Ishikawa (cell line): Measurements from ENCODE around the gene CDR2.
A peak's percentile ranks its signal among the peaks of the same experiment; 100 is the strongest.

Source experiments
- CEBPB ChIP-seq: IDR thresholded peaks from 2 replicates; pipeline ENCODE4 v1.6.1; 2012
- CREB1 ChIP-seq: IDR thresholded peaks from 2 replicates; pipeline ENCODE4 v1.6.1; 2012; ENCODE audit warnings: low read depth
- EGR1 ChIP-seq: IDR thresholded peaks from 2 replicates; pipeline ENCODE4 v1.6.1; 2012
- EP300 ChIP-seq: IDR thresholded peaks from 2 replicates; pipeline ENCODE4 v1.6.1; 2012; ENCODE audit warnings: borderline replicate concordance
- FOXM1 ChIP-seq: IDR thresholded peaks from 2 replicates; pipeline ENCODE4 v1.6.1; 2012; ENCODE audit warnings: low read depth, borderline replicate concordance
- NFIC ChIP-seq: IDR thresholded peaks from 2 replicates; pipeline ENCODE4 v1.6.1; 2012
- RAD21 ChIP-seq: IDR thresholded peaks from 2 replicates; pipeline ENCODE4 v1.6.1; 2012; ENCODE audit warnings: low read depth
- TAF1 ChIP-seq: IDR thresholded peaks from 2 replicates; pipeline ENCODE4 v1.6.1; 2012; ENCODE audit warnings: low read depth, mild to moderate bottlenecking
- TCF12 ChIP-seq: IDR thresholded peaks from 2 replicates; pipeline ENCODE4 v1.6.1; 2012; ENCODE audit warnings: low read depth
- TEAD4 ChIP-seq: IDR thresholded peaks from 2 replicates; pipeline ENCODE4 v1.6.1; 2012
- YY1 ChIP-seq: IDR thresholded peaks from 2 replicates; pipeline ENCODE4 v1.6.1; 2012; ENCODE audit warnings: low read depth
- ZBTB7A ChIP-seq: IDR thresholded peaks from 2 replicates; pipeline ENCODE4 v1.6.1; 2012; ENCODE audit warnings: low read depth
- TF ChIP-seq, protein P1 (sequence below): IDR thresholded peaks from 2 replicates; pipeline ENCODE4 v1.6.1; 2012
- TF ChIP-seq, protein P2 (sequence below): IDR thresholded peaks from 2 replicates; pipeline ENCODE4 v1.6.1; 2012; ENCODE audit warnings: low read depth, mild to moderate bottlenecking
- TF ChIP-seq, protein P3 (sequence below): IDR thresholded peaks from 2 replicates; pipeline ENCODE4 v1.6.1; 2012

Gene CDR2

DNA sequence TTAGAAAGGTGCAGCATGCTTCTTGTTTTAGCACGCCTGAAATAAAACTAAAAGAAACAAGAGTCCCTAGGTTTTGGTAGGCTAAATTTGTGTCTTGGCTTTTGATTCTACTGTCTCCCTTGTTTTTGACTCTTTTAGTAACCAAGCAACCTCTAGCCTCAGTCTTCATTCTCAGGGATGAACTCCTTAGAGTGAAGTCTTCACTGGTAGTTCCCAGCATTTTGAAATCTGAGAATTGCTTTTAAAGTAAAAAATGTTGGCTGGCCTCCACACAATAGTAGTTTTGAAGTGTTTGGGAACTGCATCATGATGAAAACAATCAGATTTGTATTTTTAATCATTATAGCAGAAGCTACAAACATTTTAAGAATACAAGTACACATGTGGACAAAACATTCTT lies 6.1 kb upstream of the CDR2 start:
- TF ChIP-seq CREB1 (no peak), EP300 (no peak), TAF1 (no peak), RAD21 (no peak), TCF12 (no peak), TEAD4 (no peak), EGR1 (no peak), NFIC (no peak), ZBTB7A (no peak), FOXM1 (no peak), CEBPB (no peak), YY1 (no peak)
- TF ChIP-seq, protein P1, sequence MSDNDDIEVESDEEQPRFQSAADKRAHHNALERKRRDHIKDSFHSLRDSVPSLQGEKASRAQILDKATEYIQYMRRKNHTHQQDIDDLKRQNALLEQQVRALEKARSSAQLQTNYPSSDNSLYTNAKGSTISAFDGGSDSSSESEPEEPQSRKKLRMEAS: no peak
- TF ChIP-seq, protein P2, sequence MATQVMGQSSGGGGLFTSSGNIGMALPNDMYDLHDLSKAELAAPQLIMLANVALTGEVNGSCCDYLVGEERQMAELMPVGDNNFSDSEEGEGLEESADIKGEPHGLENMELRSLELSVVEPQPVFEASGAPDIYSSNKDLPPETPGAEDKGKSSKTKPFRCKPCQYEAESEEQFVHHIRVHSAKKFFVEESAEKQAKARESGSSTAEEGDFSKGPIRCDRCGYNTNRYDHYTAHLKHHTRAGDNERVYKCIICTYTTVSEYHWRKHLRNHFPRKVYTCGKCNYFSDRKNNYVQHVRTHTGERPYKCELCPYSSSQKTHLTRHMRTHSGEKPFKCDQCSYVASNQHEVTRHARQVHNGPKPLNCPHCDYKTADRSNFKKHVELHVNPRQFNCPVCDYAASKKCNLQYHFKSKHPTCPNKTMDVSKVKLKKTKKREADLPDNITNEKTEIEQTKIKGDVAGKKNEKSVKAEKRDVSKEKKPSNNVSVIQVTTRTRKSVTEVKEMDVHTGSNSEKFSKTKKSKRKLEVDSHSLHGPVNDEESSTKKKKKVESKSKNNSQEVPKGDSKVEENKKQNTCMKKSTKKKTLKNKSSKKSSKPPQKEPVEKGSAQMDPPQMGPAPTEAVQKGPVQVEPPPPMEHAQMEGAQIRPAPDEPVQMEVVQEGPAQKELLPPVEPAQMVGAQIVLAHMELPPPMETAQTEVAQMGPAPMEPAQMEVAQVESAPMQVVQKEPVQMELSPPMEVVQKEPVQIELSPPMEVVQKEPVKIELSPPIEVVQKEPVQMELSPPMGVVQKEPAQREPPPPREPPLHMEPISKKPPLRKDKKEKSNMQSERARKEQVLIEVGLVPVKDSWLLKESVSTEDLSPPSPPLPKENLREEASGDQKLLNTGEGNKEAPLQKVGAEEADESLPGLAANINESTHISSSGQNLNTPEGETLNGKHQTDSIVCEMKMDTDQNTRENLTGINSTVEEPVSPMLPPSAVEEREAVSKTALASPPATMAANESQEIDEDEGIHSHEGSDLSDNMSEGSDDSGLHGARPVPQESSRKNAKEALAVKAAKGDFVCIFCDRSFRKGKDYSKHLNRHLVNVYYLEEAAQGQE: no peak
- TF ChIP-seq, protein P3, sequence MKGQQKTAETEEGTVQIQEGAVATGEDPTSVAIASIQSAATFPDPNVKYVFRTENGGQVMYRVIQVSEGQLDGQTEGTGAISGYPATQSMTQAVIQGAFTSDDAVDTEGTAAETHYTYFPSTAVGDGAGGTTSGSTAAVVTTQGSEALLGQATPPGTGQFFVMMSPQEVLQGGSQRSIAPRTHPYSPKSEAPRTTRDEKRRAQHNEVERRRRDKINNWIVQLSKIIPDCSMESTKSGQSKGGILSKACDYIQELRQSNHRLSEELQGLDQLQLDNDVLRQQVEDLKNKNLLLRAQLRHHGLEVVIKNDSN: no peak

DNA sequence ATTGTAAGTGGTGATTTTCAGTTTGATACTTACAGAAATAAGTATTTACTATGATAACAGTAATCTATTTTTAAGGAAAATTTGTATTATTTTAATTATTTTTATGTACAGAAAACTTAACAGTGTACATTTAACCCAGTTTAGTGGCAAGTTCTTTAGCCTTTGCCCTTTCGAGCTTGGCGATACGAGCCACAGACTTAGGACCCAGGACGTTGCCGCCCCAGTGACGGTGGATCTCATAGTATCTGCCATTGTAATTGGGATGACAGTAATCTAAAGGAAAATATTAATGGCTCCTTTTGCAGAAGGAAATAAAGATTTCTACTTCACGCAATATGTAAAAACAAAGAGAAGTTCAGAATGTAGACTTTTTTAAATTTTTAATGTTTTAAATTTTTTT lies 5.2 kb upstream of the CDR2 start:
- TF ChIP-seq CREB1 (no peak), EGR1 (no peak), TAF1 (no peak), YY1 (no peak), CEBPB (no peak), ZBTB7A (no peak), RAD21 (no peak), EP300 (no peak)
- TF ChIP-seq, protein P1: no peak
- TF ChIP-seq, protein P2: no peak

DNA sequence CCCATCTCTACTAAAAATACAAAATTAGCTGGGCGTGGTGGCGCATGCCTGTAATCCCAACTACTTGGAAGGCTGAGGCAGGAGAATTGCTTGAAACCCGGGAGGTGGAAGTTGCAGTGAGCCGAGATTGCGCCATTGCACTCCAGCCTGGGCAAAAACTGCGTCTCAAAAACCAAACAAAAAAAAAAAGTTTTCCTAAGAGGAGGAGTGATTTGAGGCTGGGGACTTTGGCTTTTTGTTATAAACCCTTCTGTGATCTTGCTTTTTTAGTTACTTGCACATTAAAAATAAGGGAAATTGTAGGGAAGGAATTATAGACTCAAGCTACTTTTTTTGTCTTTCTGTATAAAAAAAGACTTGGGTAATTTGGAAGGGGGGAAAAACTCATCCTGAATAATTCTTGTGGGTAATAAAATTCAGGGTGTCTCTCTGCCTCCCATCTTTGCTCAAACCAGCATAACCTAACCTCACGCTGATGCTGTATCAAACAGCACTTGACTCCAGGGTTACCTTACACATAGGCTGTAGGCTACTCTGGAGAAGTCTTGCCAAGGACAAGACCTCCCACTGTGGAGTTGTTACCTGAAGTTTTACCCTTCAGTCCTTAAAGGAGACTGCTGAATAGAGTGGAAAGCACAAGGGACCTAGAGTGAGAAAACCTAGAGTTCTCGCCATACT lies 1.7 kb upstream of the CDR2 start:
- TF ChIP-seq, protein P3: no peak
- TF ChIP-seq EP300: no peak
- TF ChIP-seq, protein P1: no peak
- no peak for TF ChIP-seq NFIC
- TF ChIP-seq TCF12: no peak
- TF ChIP-seq FOXM1: no peak
- no peak for TF ChIP-seq YY1
- TF ChIP-seq CEBPB: no peak
- no peak for TF ChIP-seq TEAD4
- TF ChIP-seq CREB1: no peak
- no peak for TF ChIP-seq TAF1
- no peak for TF ChIP-seq RAD21
- TF ChIP-seq EGR1: no peak
- no peak for TF ChIP-seq ZBTB7A
- TF ChIP-seq, protein P2: no peak

DNA sequence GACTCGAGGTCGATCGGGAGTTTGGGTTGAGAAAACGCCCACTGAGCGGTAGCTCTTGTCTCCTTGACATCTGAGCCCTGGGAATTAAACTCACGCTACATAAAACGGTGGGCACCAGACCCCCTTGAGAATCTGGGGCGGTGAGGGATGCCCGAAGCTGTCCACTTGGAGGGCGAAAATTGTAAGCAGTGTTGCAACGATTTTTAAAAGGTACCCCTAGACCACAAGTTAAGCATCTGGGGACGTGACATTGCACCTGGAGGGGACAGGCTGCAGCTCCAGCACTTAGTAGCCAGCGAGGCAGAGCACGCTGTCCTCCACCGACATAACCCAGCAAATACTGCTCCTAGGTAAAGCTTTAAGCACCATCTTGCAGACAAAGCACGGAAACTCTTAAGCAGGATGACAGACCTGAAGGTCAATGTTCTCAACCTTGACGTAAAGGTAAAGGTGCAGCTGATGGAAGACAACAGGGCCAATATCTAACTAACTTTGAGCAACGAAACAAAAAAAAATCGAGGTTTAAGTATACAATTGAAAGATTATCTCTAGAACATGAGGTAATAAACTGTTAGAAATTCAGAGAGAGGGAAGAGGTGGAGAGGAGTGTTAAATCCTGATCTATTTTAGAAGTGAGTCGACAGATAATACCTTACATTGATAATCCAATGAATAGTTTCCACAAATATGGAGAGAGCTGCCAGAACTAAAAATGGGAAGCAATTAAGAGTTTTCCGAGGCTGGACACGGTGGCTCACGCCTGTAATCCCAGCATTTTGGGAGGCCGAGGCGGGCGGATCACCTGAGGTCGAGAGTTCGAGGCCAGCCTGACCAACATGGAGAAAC lies 921 bp upstream of the CDR2 start:
- TF ChIP-seq EP300 (no peak), ZBTB7A (peak; percentile 74; the same call in 1 of the 2 replicates)
- TF ChIP-seq, protein P1: no peak
